Neural cell (in vitro differentiated cells): Measurements from ENCODE around the gene CT47C1.

Experiments
- EP300 ChIP-seq: fragments of 450-650 bp; conservative IDR thresholded peaks from 2 replicates; pipeline ENCODE4 v1.6.1; 2014; ENCODE audit warnings: antibody characterized with exemption, mild to moderate bottlenecking, moderate library complexity; ENCODE audit not compliant: poor library complexity, severe bottlenecking
- EZH2 ChIP-seq: fragments of 200-600, 300-800 bp; shearing (Covaris generic), sonication (generic); IDR thresholded peaks from 2 replicates; pipeline ENCODE4 v1.6.1; 2014; ENCODE audit warnings: antibody characterized with exemption, low read length, borderline replicate concordance, mild to moderate bottlenecking; ENCODE audit not compliant: insufficient read depth, poor library complexity, severe bottlenecking
- POLR2AphosphoS5 ChIP-seq: IDR thresholded peaks from 2 replicates; pipeline ENCODE4 v1.6.1; 2012
- RAD21 ChIP-seq: fragments of 450-650 bp; conservative IDR thresholded peaks from 2 replicates; pipeline ENCODE4 v1.6.1; 2014; ENCODE audit warnings: antibody characterized with exemption, mild to moderate bottlenecking, moderate library complexity
- TF ChIP-seq, protein P1 (sequence below): fragments of 450-650 bp; IDR thresholded peaks from 2 replicates; pipeline ENCODE4 v1.5.1; 2014; ENCODE audit warnings: antibody characterized with exemption, mild to moderate bottlenecking, moderate library complexity; ENCODE audit not compliant: poor library complexity, severe bottlenecking

DNA sequence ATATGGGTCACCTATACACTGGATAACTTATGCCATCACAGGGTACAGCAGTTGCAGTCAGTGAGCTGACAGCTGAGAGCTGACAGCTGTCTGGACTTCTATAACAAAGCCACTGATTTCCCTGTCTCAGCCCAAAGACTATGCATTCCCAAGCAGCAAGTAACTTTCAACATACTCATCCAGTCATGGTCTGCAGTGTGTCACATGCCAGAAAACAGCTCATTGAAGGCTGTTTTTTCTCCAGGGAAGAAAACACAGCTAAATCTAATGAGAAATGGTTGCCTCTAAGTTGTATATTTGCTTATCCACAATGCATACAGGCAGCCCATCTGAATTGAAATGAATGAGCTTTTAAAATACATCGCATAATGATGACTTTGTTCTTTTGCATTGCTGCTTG lies 48.5 kb downstream of the CT47C1 start:
- TF ChIP-seq POLR2AphosphoS5 (no peak), EP300 (no peak), RAD21 (no peak), EZH2 (no peak)
- TF ChIP-seq, protein P1, sequence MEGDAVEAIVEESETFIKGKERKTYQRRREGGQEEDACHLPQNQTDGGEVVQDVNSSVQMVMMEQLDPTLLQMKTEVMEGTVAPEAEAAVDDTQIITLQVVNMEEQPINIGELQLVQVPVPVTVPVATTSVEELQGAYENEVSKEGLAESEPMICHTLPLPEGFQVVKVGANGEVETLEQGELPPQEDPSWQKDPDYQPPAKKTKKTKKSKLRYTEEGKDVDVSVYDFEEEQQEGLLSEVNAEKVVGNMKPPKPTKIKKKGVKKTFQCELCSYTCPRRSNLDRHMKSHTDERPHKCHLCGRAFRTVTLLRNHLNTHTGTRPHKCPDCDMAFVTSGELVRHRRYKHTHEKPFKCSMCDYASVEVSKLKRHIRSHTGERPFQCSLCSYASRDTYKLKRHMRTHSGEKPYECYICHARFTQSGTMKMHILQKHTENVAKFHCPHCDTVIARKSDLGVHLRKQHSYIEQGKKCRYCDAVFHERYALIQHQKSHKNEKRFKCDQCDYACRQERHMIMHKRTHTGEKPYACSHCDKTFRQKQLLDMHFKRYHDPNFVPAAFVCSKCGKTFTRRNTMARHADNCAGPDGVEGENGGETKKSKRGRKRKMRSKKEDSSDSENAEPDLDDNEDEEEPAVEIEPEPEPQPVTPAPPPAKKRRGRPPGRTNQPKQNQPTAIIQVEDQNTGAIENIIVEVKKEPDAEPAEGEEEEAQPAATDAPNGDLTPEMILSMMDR, result no peak
